HG03280 (cell line): Measurements from ENCODE around the gene CCDC93.
A peak's percentile ranks its signal among the peaks of the same experiment; 100 is the strongest.
"Not testable (repeated sequence)": the region's sequence is repeated elsewhere in the genome, so short reads cannot be mapped to it uniquely, and the experiment has no call there.

Source experiments
- ATAC-seq: cut with Tn5 transposase; IDR thresholded peaks from one replicate; pipeline ENCODE4 v1.9.1; 2021; ENCODE audit warnings: mild to moderate bottlenecking, moderate library complexity; ENCODE audit not compliant: unreplicated experiment

The CCDC93 gene

GRCh38 chr2:118046634-118047210 is 32.9 kb upstream of the CCDC93 start:
- no peak for ATAC-seq

- no peak for ATAC-seq
Measured at GRCh38 chr2:118045286-118045685, 31.4 kb upstream of the CCDC93 start.

- no peak for ATAC-seq
Measured at GRCh38 chr2:118044854-118045253, 31.0 kb upstream of the CCDC93 start.

DNA sequence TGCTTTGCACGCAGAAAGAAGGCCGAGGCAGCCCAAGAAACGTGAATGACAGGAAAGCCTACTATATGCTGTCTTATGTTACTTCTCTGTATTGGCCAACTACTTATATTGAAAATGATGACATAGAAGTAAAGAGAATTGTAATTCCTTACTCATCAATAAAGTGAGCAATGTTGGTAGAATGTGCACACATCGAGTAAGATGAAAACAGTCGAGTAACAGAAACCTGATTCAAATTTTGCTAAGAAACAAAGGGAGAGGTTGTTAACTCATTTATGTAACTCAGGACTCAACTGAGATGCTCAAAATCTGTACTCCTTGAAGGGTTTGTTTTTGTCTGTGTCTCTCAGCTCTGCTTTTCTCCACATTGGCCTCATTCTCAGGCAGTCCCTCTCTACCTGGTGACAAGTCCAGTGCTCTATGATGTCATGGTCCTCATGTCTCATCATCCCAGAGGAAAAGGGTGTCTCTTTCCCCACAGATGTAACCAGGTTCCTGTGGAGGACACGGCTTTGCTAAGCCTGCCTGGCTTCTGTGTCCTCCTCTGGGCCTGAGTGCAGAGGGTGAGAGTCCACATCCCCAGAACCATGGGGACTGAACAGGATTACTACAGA is 30.3 kb upstream of the CCDC93 start:
- no peak for ATAC-seq

DNA sequence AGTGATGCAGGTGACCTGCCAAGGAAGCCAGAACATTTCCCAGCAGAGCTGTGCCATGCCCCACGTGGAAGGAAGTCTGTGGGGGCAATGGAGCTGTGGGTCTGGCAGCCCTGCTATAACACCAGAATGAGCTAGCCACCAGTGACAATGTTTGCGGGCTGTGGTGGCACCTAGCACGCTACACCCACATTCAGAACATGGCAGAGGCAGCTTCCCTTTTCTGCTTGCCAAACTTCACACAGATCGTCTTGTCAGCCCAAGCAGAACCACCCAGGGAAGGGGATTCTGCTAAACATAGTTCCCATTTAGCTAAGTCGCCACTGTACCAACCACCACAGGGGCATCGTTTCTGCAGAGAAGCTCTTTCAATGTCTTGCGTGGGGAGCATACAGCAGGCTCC is 27.0 kb upstream of the CCDC93 start:
- ATAC-seq = no peak

DNA sequence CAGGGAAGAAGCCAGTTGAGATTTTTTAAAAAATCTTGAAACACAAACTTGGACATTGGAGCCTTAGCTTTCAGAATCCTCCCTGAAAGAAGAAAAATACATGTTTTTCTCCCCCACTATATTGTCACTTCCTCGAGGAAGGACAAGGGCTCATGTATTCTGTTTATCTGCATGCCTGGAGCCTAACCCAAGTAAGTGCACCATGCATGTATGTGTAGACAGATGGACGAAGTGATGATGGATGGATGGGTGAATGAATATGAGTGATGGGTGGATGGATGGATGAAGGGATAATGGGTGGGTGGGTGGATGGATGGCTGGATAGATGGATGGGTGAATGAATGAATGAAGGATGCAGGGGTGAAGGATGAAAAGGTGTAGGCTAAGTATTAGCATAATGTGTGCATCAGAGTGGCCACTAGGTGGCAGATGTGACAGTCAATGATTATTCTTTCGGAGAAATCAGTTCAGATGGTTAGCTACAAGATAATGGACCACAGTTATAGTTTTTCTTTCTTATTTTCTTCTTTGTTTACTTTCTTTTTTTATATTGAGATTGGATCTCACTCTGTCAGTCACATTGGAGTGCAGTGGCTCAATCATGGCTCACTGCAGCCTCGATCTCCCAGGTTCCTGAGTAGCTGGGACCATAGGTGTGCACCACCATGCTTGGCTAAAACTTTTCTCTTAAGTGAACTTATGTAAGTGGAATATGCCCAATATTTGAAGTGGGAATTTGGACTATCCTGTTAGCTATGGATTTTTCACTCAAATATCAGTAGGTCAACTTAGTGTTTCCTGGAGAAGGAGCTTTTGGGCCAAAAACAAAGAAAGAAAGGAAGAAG is 18.5 kb upstream of the CCDC93 start:
- peak; percentile 92 for ATAC-seq

DNA sequence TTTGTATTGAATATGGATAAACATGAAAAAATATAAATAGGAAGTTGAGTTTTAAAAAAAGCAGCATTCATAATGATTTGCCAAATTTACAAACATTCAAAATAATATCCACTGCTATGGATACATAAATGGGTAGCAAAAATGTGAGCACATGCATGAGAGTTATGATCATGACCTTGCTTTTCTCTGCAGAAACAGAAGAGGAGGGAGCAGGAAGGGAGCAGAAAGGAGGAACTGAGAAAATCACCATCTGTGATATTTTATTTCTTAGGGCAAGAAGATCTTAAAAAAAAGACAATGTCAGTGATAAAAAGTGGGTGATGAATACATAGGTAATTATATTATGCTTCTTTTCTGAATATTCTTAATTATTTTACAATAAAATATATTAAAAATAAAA is 17.7 kb upstream of the CCDC93 start:
- no peak for ATAC-seq

DNA sequence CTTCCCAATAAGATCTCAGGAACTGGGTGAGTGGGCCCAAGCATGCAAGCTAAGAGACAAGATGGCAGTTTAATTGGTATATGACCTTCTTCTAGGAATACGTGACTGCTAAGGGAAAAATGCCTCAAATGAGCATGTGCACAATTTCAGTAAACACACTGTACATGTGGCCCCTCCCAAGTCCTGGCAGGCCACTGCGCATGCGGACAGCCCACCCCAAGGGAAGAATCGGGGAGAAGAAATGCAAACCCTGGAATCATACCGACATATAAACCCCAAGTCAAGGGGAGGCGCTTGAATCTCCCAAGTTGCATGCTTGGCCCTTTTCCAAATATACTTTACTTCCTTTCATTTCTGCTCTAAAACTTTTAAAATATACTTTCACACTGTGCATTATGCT is 15.2 kb upstream of the CCDC93 start:
- no peak for ATAC-seq

- no peak for ATAC-seq
Measured at GRCh38 chr2:118021356-118021755, 7.5 kb upstream of the CCDC93 start.

GRCh38 chr2:118019821-118020220 is 6.0 kb upstream of the CCDC93 start:
- no peak for ATAC-seq

DNA sequence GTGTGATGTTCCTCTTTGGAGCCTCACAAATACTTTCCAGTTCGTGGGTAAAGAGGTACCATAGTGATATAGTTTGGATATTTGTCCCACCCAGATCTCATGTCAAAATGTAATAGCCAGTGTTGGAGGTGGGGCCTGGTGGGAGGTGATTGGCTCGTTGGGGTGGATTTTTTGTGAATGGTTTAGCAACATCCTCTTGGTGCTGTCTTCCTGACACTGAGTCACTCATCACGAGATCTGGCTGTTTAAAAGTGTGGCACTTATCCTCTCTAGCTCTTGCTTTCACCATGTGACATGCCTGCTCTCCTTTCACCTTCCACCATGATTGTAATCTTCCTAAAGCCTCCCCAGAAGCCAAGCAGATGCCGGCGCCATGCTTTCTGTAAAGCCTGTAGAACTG is 3.0 kb upstream of the CCDC93 start:
- no peak for ATAC-seq

GRCh38 chr2:118015761-118016160 is 1.9 kb upstream of the CCDC93 start:
- not testable (repeated sequence) for ATAC-seq

GRCh38 chr2:118014492-118014824 is 588 bp upstream of the CCDC93 start:
- ATAC-seq = no peak

DNA sequence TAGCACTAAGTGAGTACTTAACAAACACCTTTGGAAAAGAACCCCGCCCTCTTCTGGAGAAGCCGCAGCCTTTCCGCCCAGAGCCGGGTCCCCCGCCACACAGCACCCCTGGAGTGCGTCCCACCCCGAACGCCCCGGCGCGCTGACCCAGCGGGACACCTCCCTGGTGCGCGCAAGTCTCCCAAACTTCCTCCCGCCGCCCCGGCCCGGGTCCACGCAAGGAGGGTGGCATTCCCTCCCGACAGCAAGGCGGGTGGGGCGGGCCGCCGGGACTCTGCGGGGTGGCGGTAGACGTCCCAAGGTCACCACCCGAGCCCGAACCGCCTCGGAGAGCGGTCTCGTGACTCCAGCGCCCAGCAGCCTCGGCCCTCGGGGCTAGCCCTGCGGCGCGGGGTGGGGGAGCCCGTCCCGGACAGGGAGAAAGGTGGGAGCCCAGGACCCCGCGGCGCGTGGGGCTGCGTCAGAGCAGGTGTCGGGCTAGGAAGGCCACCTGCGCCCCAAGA is 598 bp downstream of the CCDC93 start:
- ATAC-seq = peak; percentile 29

GRCh38 chr2:118012778-118013177 is 1.1 kb downstream of the CCDC93 start:
- ATAC-seq = no peak

DNA sequence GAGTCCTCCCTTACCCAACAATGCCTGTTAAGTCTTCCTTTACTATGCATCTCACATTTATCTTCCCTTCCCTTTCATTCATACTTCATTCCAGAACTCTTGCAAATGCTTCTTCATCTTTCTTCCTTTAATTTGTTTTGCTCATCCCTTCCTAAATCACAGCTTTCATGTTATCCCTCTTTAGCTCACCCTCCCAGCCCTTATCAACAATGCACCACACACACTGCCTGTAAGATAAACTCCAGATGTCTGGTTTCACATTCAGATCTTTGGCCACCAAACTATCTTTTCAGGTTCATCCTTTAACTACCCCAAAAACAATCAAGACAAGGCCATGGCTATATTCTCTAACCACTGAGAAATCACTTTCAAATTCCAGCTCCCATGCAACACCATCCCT is 3.4 kb downstream of the CCDC93 start:
- ATAC-seq = no peak

DNA sequence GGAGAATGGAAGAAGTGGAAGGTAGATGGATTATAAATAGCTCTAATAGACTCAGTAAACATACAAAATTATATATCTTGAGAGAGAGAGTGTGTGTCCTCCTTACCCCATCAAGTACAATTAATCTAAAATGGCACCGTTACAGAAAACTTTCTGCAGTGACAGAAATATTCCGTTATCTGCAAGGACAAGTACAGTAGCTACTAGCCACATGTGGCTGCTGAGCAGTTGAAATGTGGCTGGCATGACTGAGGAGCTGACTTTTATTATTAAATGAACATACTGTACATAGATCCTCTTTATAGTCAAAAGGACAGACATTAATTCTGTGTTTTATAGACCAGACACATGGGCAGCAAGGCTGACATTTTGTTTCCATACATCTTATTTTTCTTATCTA is 7.0 kb downstream of the CCDC93 start:
- no peak for ATAC-seq

DNA sequence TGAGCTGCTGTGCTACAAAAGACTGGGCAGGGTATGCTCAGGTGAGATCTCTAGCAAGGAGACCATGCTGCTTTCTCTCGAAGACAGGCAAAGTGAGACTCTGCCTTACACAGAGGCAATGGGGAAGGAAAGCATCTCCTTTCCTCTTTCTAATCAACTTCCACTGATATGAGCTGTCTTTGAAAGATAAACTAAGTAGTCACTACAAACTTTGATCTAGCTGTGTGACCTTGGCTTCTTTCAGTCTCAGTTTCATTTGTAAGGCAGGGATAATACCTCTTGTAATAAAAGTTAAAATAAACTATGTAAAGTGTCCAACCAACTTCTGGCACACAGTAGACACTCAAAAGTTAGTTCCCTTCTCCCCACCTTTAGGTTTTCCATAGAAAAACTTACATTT is 7.5 kb downstream of the CCDC93 start:
- no peak for ATAC-seq

DNA sequence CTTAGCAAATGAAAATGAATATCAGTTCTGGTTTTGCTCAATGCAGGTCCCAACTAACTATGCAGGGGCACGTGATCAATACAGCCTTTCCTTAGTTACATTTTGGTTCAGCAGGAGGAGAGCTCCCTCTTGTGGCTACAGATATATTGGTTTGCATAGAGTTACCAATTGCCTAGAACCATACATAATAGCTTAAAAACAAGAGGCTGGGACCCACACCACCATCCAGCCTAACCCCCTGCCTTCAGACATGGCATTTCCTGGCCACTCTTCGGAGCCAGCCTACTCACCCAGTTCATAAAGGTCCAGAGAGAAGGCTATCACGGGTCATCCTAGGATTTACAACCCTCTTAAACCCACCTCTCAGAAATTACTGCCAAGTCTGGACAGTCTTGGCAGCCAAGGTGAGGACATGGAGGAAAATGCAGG is 10.5 kb downstream of the CCDC93 start:
- ATAC-seq = peak; percentile 97

DNA sequence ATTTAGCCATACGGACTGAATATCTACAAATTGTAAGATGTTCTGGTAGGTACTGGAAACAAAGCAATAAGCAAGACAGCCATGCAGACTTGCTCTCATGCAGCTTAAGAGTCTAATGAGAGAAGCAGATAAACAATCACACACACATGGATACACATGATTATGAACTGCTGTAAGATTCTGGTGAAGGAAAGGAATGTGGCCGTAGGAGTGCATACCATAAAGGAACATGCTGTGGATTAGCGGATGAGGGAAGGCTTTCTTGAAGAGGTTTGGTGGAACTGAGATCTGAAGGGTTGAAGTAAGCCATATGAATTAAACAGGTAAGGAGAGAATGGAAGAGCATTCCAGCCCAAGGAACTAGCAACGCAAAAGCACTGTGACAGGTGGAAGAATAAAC is 13.8 kb downstream of the CCDC93 start:
- ATAC-seq = no peak

GRCh38 chr2:117997872-117998454 is 15.9 kb downstream of the CCDC93 start:
- ATAC-seq = no peak

- no peak for ATAC-seq
Measured at GRCh38 chr2:117996525-117996924, 17.3 kb downstream of the CCDC93 start.
